Measurements from ENCODE around the gene ZNF565.
"Not testable (repeated sequence)": the region's sequence is repeated elsewhere in the genome, so short reads cannot be mapped to it uniquely, and the experiment has no call there.

Gene ZNF565

DNA sequence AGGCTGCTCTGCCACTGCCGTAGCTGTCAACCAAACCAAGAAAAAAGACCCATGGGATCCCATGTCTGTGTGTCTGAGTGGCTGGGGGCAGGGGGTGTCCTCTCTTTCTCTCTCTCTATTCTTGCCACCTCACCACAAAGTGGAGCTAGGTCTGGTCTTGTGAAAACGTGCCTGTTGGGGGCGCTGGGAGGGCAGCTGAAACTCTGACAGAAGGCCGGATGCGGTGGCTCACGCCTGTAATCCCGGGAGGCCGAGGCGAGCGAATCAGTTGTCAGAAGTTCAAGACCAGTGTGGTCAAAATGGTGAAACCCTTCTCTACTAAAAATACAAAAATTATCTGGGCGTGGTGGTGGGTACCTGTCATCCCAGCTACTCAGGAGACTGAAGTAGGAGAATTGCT, 29.6 kb upstream of the ZNF565 start:
- Mint-ChIP-seq H3K9me3 (peaks cover 29% of the 10 kb centered on the region), H3K4me1 (peaks cover 11% of the 10 kb centered on the region), H3K27ac (no peak overlapping the region), H3K36me3 (ENCODE audit: low read depth) (peaks cover 41% of the 10 kb centered on the region), H3K4me3 (no peak overlapping the region), H3K27me3 (ENCODE audit: low read depth, poor library complexity) (peaks cover 24% of the 10 kb centered on the region)
- TF ChIP-seq, protein P1, sequence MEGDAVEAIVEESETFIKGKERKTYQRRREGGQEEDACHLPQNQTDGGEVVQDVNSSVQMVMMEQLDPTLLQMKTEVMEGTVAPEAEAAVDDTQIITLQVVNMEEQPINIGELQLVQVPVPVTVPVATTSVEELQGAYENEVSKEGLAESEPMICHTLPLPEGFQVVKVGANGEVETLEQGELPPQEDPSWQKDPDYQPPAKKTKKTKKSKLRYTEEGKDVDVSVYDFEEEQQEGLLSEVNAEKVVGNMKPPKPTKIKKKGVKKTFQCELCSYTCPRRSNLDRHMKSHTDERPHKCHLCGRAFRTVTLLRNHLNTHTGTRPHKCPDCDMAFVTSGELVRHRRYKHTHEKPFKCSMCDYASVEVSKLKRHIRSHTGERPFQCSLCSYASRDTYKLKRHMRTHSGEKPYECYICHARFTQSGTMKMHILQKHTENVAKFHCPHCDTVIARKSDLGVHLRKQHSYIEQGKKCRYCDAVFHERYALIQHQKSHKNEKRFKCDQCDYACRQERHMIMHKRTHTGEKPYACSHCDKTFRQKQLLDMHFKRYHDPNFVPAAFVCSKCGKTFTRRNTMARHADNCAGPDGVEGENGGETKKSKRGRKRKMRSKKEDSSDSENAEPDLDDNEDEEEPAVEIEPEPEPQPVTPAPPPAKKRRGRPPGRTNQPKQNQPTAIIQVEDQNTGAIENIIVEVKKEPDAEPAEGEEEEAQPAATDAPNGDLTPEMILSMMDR (IDR thresholded peaks at IDR 0.05): no peak
- no peak for DNase-seq

DNA sequence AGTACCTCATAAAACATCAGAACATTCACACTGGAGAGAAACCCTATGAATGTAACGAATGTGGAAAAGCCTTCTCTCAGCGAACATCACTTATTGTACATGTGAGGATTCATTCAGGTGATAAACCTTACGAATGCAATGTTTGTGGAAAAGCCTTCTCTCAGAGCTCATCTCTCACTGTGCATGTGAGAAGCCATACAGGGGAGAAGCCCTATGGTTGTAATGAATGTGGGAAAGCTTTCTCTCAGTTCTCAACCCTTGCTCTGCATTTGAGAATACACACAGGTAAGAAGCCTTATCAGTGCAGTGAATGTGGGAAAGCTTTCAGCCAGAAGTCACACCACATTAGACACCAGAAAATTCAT, 22.5 kb upstream of the ZNF565 start:
- DNase-seq: no peak
- Mint-ChIP-seq H3K27me3 (ENCODE audit: low read depth, poor library complexity) (peaks cover 8% of the 10 kb centered on the region), H3K4me3 (no peak overlapping the region), H3K36me3 (ENCODE audit: low read depth) (peaks cover 96% of the 10 kb centered on the region), H3K9me3 (peaks cover 81% of the 10 kb centered on the region), H3K27ac (no peak overlapping the region), H3K4me1 (peaks cover 7% of the 10 kb centered on the region)
- TF ChIP-seq, protein P1 (IDR thresholded peaks at IDR 0.05): no peak

GRCh38 chr19:36236304-36236945, 22.0 kb upstream of the ZNF565 start:
- Mint-ChIP-seq H3K27ac (no peak overlapping the region), H3K4me3 (no peak overlapping the region), H3K36me3 (ENCODE audit: low read depth) (peaks cover 96% of the 10 kb centered on the region), H3K9me3 (peaks cover 86% of the 10 kb centered on the region), H3K27me3 (ENCODE audit: low read depth, poor library complexity) (peaks cover 8% of the 10 kb centered on the region), H3K4me1 (peaks cover 7% of the 10 kb centered on the region)
- TF ChIP-seq, protein P1 (IDR thresholded peaks at IDR 0.05): no peak
- DNase-seq: no peak

- DNase-seq; H3K27me3 Mint-ChIP-seq (ENCODE audit: low read depth, poor library complexity); H3K4me1 Mint-ChIP-seq: not testable (repeated sequence)
- Mint-ChIP-seq H3K36me3 (ENCODE audit: low read depth) (peaks cover 100% of the 10 kb centered on the region), H3K4me3 (peak overlapping the region; percentile 7), H3K27ac (peak overlapping the region; percentile 51), H3K9me3 (peaks cover 85% of the 10 kb centered on the region)
These were observed 19.2 kb upstream of the ZNF565 start for GRCh38 chr19:36233626-36234025.

GRCh38 chr19:36225219-36225892, 10.9 kb upstream of the ZNF565 start:
- Mint-ChIP-seq H3K27ac (peak overlapping the region; percentile 18), H3K36me3 (ENCODE audit: low read depth) (peaks cover 91% of the 10 kb centered on the region), H3K4me3 (no peak overlapping the region), H3K9me3 (peaks cover 43% of the 10 kb centered on the region), H3K27me3 (ENCODE audit: low read depth, poor library complexity) (no peaks in the 10 kb centered on the region), H3K4me1 (peaks cover 11% of the 10 kb centered on the region)
- TF ChIP-seq, protein P1 (IDR thresholded peaks at IDR 0.05): no peak
- DNase-seq: no peak

DNA sequence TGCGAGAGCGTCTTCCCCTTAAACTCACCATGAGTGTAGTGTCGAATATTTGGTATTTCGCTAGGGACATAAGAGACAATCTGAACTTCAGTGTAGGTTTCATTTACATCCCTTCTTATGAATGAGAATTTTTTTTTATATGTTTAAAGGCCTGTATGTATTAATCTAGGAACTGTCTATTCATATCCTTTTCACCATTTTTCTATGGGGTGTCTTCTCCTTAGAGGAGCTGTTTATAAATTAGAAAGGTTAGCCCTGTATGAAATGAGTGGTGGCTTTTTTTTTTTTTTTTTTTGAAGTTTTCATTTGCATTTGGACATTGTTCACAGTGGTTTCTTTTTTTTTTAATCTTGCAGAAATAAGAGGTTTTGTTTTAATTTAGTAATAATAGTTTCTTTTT, 8.0 kb upstream of the ZNF565 start:
- Mint-ChIP-seq H3K9me3 (peaks cover 50% of the 10 kb centered on the region), H3K4me3 (no peak overlapping the region), H3K27ac (no peak overlapping the region), H3K27me3 (ENCODE audit: low read depth, poor library complexity) (peaks cover 4% of the 10 kb centered on the region), H3K4me1 (peaks cover 11% of the 10 kb centered on the region), H3K36me3 (ENCODE audit: low read depth) (peaks cover 91% of the 10 kb centered on the region)
- TF ChIP-seq, protein P1 (IDR thresholded peaks at IDR 0.05): no peak
- DNase-seq: no peak
